GM19328 (cell line): ENCODE results near the gene AGAP1.

Source experiments
- ATAC-seq: cut with Tn5 transposase; IDR thresholded peaks from one replicate; pipeline ENCODE4 v1.9.1; 2021; ENCODE audit warnings: mild to moderate bottlenecking, moderate library complexity; ENCODE audit not compliant: unreplicated experiment

The AGAP1 gene

GRCh38 chr2:236171680-236172254 lies 677.9 kb downstream of the AGAP1 start:
- ATAC-seq: no peak

- no peak for ATAC-seq
These were observed 678.6 kb downstream of the AGAP1 start for GRCh38 chr2:236172255-236173035.

GRCh38 chr2:236173036-236173728 lies 679.3 kb downstream of the AGAP1 start:
- ATAC-seq: no peak

GRCh38 chr2:236173729-236174607 lies 680.1 kb downstream of the AGAP1 start:
- ATAC-seq: no peak

GRCh38 chr2:236175548-236176150 lies 681.8 kb downstream of the AGAP1 start:
- ATAC-seq: no peak

- no peak for ATAC-seq
These were observed 682.6 kb downstream of the AGAP1 start for GRCh38 chr2:236176417-236176816.

GRCh38 chr2:236176951-236177350 lies 683.1 kb downstream of the AGAP1 start:
- no peak for ATAC-seq

GRCh38 chr2:236177604-236177966 lies 683.7 kb downstream of the AGAP1 start:
- no peak for ATAC-seq

GRCh38 chr2:236177967-236178889 lies 684.4 kb downstream of the AGAP1 start:
- no peak for ATAC-seq

- no peak for ATAC-seq
These were observed 685.0 kb downstream of the AGAP1 start for GRCh38 chr2:236178890-236179235.

GRCh38 chr2:236179236-236180075 lies 685.6 kb downstream of the AGAP1 start:
- ATAC-seq: no peak

GRCh38 chr2:236180076-236180816 lies 686.4 kb downstream of the AGAP1 start:
- ATAC-seq: no peak

GRCh38 chr2:236180831-236181453 lies 687.1 kb downstream of the AGAP1 start:
- no peak for ATAC-seq
